GM12872 (cell line): Measurements from ENCODE around the gene VASN.

Experiments
- TF ChIP-seq, protein P1 (sequence below): IDR thresholded peaks from 3 replicates; pipeline ENCODE4 v1.5.1; 2011; ENCODE audit warnings: low read depth, mild to moderate bottlenecking, low read length, moderate library complexity; ENCODE audit not compliant: insufficient read depth

Gene VASN

DNA sequence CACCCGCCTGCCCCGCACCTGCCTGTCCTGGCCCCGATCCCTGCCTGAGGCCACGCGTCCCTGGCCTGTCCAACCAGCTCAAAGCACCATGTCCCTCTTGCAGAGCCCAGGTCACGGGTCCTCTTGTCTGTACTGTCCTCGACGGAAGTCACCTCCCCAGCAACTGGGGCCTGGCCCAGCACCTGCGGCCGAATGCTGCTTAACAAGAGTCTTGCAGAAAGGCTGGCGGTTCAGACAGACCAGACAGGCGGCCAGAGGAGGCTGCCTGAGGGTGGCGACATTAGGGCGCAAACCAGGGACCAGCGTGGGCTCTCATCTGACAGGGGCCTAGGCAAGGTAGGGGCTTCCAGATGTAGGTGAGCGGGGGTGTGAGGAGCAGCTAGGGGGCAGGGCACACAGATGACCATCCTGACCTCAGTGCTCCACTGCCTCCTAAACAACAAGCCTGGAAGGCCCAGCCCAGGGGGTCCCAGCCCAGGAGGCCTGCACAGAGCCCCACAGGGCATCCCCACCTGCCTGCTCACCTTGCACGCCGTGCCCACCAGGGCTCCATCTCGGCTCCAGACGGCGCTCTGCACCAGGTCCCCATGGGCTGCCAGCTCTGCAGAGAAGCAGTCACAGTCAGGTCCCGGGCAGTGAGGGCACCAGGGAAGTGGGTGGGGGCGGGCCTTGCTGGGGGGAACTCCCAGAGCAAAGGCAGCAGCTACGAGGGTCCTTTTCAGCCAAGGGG lies 33.5 kb downstream of the VASN start:
- TF ChIP-seq, protein P1, sequence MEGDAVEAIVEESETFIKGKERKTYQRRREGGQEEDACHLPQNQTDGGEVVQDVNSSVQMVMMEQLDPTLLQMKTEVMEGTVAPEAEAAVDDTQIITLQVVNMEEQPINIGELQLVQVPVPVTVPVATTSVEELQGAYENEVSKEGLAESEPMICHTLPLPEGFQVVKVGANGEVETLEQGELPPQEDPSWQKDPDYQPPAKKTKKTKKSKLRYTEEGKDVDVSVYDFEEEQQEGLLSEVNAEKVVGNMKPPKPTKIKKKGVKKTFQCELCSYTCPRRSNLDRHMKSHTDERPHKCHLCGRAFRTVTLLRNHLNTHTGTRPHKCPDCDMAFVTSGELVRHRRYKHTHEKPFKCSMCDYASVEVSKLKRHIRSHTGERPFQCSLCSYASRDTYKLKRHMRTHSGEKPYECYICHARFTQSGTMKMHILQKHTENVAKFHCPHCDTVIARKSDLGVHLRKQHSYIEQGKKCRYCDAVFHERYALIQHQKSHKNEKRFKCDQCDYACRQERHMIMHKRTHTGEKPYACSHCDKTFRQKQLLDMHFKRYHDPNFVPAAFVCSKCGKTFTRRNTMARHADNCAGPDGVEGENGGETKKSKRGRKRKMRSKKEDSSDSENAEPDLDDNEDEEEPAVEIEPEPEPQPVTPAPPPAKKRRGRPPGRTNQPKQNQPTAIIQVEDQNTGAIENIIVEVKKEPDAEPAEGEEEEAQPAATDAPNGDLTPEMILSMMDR, result no peak

GRCh38 chr16:4407543-4408322 lies 36.1 kb downstream of the VASN start:
- TF ChIP-seq, protein P1, result no peak

- TF ChIP-seq, protein P1, result no peak
Measured at GRCh38 chr16:4408323-4408690, 36.7 kb downstream of the VASN start.

- TF ChIP-seq, protein P1, result 0 out of 3 replicates have a peak, but pooled peaks have one; percentile 11
Measured at GRCh38 chr16:4409081-4409932, 37.7 kb downstream of the VASN start.

DNA sequence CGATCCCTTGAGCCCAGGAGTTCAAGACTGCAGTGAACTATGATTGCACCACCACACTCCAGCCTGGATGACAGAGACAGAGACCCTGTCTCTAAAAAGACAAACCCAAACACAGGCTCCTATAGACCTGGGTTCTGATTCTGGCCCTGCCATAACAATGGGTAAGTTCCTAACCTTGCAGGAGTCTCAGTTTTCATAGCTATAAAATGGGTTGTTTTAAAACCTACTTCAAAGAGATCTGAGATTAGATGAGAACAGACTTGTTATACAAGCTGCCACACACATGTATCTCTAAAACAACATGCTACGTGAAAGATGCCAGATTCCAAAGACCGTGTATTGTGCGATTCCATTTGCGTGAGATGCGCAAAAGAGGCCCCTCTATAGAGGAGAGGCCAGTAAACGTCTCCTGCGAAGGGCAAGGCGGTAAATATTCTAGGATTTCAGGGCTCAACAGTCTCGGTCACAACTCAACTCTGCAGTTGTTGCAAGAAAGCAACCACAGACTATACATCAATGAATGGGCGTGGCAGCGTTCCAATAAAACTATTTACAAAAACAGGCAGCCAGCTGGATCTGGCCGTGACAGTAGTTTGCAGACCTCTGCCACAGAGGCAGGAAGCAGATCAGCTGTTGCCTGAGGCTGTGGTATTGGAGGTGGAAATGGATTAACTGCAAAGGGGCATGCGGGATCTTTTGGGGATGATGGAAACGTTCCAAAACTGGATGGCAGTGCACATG lies 38.9 kb downstream of the VASN start:
- TF ChIP-seq, protein P1, result no peak

DNA sequence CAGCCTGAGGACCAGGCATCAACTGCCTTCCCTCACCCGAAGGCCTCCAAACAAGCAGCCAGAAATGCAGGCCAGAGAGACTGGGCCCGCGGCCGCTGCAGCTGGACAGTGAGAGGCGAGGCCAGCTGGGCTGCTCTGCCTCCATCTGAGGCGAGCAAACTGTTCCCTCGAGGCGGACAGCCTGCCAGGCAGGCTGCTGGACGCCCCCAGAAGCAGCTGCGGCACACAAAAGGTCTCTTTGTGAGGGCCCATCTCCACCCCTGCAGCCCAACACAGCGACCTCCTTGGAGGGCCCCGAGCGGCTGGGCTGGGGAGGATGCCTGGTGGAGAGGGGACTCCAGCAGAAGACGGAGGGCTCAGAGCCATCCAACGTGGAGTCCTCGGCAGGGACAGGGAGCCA lies 40.0 kb downstream of the VASN start:
- TF ChIP-seq, protein P1, result no peak

- TF ChIP-seq, protein P1, result no peak
Measured at GRCh38 chr16:4412159-4412558, 40.5 kb downstream of the VASN start.
